ENCODE measurements around the gene PIEZO2.

PIEZO2 gene

DNA sequence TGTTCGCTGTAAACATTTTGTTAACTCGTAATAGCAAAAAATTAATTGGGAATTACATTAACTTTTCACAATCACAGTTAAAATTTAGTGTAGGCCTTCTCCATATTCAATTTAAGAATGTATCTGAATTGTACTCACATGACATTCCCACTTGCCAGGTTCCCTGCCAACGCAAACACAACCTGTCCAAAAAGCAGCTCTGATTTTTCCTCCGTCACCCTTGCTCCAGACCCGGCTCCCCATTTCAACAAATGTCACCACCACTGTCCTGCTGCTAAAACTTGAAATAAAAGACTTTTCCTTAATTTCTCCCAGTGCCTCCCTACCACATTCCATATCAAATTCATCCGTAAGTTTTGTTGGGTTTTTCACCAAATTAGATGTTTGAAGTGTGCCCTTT, 120.3 kb downstream of the PIEZO2 start:
- Histone ChIP-seq H3K27ac (ENCODE audit: low read depth, low read length) (no peak overlapping the region), H3K27me3 (ENCODE audit: insufficient read depth, low read length) (no peaks in the 10 kb centered on the region), H4K8ac (ENCODE audit: low read depth, low read length) (no peak overlapping the region), H3K9me3 (ENCODE audit: insufficient read depth, low read depth, low read length) (no peaks in the 10 kb centered on the region), H3K9ac (ENCODE audit: low read length) (no peak overlapping the region), H4K12ac (ENCODE audit: low read depth, low read length) (no peak overlapping the region), H2BK12ac (ENCODE audit: low read length) (no peak overlapping the region), H4K91ac (ENCODE audit: low read depth, low read length) (no peak overlapping the region), H2BK5ac (ENCODE audit: low read depth, low read length, poor library complexity) (no peak overlapping the region), H2AK5ac (ENCODE audit: low read length) (no peak overlapping the region), H3K4me3 (ENCODE audit: low read depth, low read length) (no peak overlapping the region), H3K14ac (ENCODE audit: low read length) (no peak overlapping the region), H2BK120ac (ENCODE audit: insufficient read depth, low read length, poor library complexity) (no peak overlapping the region), H3K4me1 (ENCODE audit: control insufficient read depth in 1 of 2, insufficient read depth in 2 of 2, low read length in 2 of 2) (peaks cover 4 to 8% of the 10 kb centered on the region in 2 experiments), H3K23ac (ENCODE audit: low read length) (no peak overlapping the region), H3K36me3 (ENCODE audit: control insufficient read depth in 1 of 2, insufficient read depth in 2 of 2, low read length in 2 of 2) (no peaks in the 10 kb centered on the region), H2AFZ (ENCODE audit: insufficient read depth, low read length, poor library complexity) (no peak overlapping the region), H3K4ac (ENCODE audit: low read depth, low read length) (no peak overlapping the region), H3K18ac (ENCODE audit: low read length) (no peak overlapping the region), H3K79me1 (ENCODE audit: low read length) (no peaks in the 10 kb centered on the region), H3K79me2 (ENCODE audit: control insufficient read depth, insufficient read depth, low read length, poor library complexity) (no peaks in the 10 kb centered on the region), H3K4me2 (ENCODE audit: low read length) (no peak overlapping the region)
- no CpG with 5 or more reads among the region's 6 CpGs for WGBS (ENCODE audit: extremely low coverage, insufficient coverage, insufficient read length)
- DNase-seq = no peak

DNA sequence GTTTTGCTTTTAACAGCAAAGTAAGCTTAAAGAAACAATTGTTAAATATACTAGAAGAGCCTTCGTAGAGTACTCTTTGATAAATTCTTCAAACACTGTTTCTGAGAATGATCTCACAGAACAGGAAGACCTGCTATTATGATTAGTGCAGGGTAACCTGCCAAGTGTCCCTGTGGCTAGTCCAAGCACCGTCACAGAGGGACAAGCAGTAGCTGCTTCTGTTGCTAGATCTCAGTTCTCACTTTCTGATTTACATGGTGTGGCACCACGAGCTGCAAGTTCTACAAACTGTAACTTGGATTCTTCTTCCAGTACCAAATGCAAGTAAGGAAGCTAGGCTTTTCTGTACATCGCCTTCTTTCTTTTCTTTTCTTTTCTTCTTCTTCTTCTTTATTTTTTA, 121.5 kb downstream of the PIEZO2 start:
- no peak for DNase-seq
- Histone ChIP-seq H2AFZ (ENCODE audit: insufficient read depth, low read length, poor library complexity) (no peak overlapping the region), H3K18ac (ENCODE audit: low read length) (no peak overlapping the region), H3K4ac (ENCODE audit: low read depth, low read length) (no peak overlapping the region), H2BK12ac (ENCODE audit: low read length) (no peak overlapping the region), H4K8ac (ENCODE audit: low read depth, low read length) (no peak overlapping the region), H3K79me2 (ENCODE audit: control insufficient read depth, insufficient read depth, low read length, poor library complexity) (no peaks in the 10 kb centered on the region), H3K9me3 (ENCODE audit: insufficient read depth, low read depth, low read length) (no peaks in the 10 kb centered on the region), H3K4me3 (ENCODE audit: low read depth, low read length) (no peak overlapping the region), H4K91ac (ENCODE audit: low read depth, low read length) (no peak overlapping the region), H3K27me3 (ENCODE audit: insufficient read depth, low read length) (no peaks in the 10 kb centered on the region), H3K4me1 (ENCODE audit: control insufficient read depth in 1 of 2, insufficient read depth in 2 of 2, low read length in 2 of 2) (peaks cover 4 to 8% of the 10 kb centered on the region in 2 experiments), H3K9ac (ENCODE audit: low read length) (no peak overlapping the region), H3K23ac (ENCODE audit: low read length) (no peak overlapping the region), H3K14ac (ENCODE audit: low read length) (no peak overlapping the region), H2BK120ac (ENCODE audit: insufficient read depth, low read length, poor library complexity) (no peak overlapping the region), H3K79me1 (ENCODE audit: low read length) (no peaks in the 10 kb centered on the region), H4K12ac (ENCODE audit: low read depth, low read length) (no peak overlapping the region), H3K27ac (ENCODE audit: low read depth, low read length) (no peak overlapping the region), H2BK5ac (ENCODE audit: low read depth, low read length, poor library complexity) (no peak overlapping the region), H3K36me3 (ENCODE audit: control insufficient read depth in 1 of 2, insufficient read depth in 2 of 2, low read length in 2 of 2) (no peaks in the 10 kb centered on the region), H3K4me2 (ENCODE audit: low read length) (no peak overlapping the region), H2AK5ac (ENCODE audit: low read length) (no peak overlapping the region)
- WGBS (ENCODE audit: extremely low coverage, insufficient coverage, insufficient read length) = no CpG with 5 or more reads among the region's 4 CpGs

DNA sequence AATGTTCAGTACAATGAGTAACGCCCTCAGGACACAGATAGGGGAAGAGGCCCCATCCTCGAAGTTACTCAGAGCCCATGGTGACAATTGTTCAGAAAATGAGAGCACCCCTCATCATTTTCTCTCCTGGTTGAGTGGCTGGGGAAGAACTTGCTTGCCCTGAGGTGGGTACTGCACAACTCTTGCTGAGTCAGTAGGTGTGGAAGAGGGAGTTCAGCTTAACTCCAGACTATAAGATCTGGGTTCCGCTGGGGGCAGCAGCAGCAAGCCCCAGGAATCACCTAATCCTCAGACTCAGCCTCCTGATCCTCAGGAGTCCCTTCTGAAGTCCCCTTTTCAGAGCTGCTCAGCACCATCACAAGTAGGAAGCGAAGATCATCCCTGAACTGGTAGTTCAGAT, 123.7 kb downstream of the PIEZO2 start:
- Histone ChIP-seq H3K4ac (ENCODE audit: low read depth, low read length) (no peak overlapping the region), H2BK12ac (ENCODE audit: low read length) (no peak overlapping the region), H3K9me3 (ENCODE audit: insufficient read depth, low read depth, low read length) (no peaks in the 10 kb centered on the region), H3K27me3 (ENCODE audit: insufficient read depth, low read length) (no peaks in the 10 kb centered on the region), H3K4me1 (ENCODE audit: control insufficient read depth in 1 of 2, insufficient read depth in 2 of 2, low read length in 2 of 2) (peaks cover 4 to 8% of the 10 kb centered on the region in 2 experiments), H2BK5ac (ENCODE audit: low read depth, low read length, poor library complexity) (no peak overlapping the region), H3K4me2 (ENCODE audit: low read length) (no peak overlapping the region), H3K27ac (ENCODE audit: low read depth, low read length) (no peak overlapping the region), H3K18ac (ENCODE audit: low read length) (no peak overlapping the region), H4K8ac (ENCODE audit: low read depth, low read length) (no peak overlapping the region), H3K79me1 (ENCODE audit: low read length) (no peaks in the 10 kb centered on the region), H4K91ac (ENCODE audit: low read depth, low read length) (no peak overlapping the region), H2BK120ac (ENCODE audit: insufficient read depth, low read length, poor library complexity) (no peak overlapping the region), H3K14ac (ENCODE audit: low read length) (no peak overlapping the region), H2AFZ (ENCODE audit: insufficient read depth, low read length, poor library complexity) (no peak overlapping the region), H3K9ac (ENCODE audit: low read length) (no peak overlapping the region), H4K12ac (ENCODE audit: low read depth, low read length) (no peak overlapping the region), H3K23ac (ENCODE audit: low read length) (no peak overlapping the region), H3K79me2 (ENCODE audit: control insufficient read depth, insufficient read depth, low read length, poor library complexity) (no peaks in the 10 kb centered on the region), H2AK5ac (ENCODE audit: low read length) (no peak overlapping the region), H3K4me3 (ENCODE audit: low read depth, low read length) (no peak overlapping the region), H3K36me3 (ENCODE audit: control insufficient read depth in 1 of 2, insufficient read depth in 2 of 2, low read length in 2 of 2) (no peaks in the 10 kb centered on the region)
- no peak for DNase-seq
- no CpG with 5 or more reads among the region's 4 CpGs for WGBS (ENCODE audit: extremely low coverage, insufficient coverage, insufficient read length)

DNA sequence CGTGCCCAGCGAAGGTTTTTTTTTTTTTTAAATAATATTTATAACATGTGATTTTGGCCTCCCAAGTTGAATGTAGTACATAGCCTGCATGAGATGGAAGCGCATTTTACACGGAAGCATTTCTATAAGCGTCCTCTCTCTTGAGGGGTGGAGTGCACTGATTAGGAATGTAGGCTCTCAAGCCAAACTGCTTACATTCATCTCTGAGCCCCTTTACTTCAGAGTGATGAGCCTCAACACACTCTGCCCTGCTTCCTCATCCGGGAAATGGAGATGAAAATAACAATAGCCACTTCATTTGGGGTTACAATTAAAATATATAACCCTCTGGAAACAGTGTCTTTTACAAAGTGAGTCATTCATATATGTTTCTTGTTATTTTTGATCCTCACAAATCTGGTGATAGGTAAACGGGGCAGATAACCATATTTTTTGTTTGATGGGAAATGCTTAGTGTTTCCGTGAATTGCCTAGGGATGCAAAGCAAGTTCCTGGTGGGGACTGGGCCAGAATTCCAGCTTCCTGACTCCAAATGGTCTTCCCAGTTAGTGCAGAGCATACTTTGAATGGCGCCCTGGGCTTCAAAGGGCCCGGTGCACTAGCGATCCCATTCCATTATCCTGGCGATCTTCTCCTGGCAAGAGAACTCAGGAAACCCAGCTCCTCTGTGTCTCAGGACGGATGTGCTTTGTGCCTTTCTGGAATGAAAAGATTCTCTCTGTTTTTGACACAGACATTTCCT, 124.3 kb downstream of the PIEZO2 start:
- Histone ChIP-seq H3K4me1 (ENCODE audit: control insufficient read depth in 1 of 2, insufficient read depth in 2 of 2, low read length in 2 of 2) (peaks cover 4 to 8% of the 10 kb centered on the region in 2 experiments), H4K12ac (ENCODE audit: low read depth, low read length) (no peak overlapping the region), H4K91ac (ENCODE audit: low read depth, low read length) (no peak overlapping the region), H2BK120ac (ENCODE audit: insufficient read depth, low read length, poor library complexity) (no peak overlapping the region), H3K79me2 (ENCODE audit: control insufficient read depth, insufficient read depth, low read length, poor library complexity) (no peaks in the 10 kb centered on the region), H3K4me3 (ENCODE audit: low read depth, low read length) (no peak overlapping the region), H3K4me2 (ENCODE audit: low read length) (no peak overlapping the region), H4K8ac (ENCODE audit: low read depth, low read length) (no peak overlapping the region), H2BK5ac (ENCODE audit: low read depth, low read length, poor library complexity) (no peak overlapping the region), H3K9me3 (ENCODE audit: insufficient read depth, low read depth, low read length) (no peaks in the 10 kb centered on the region), H3K18ac (ENCODE audit: low read length) (no peak overlapping the region), H3K27ac (ENCODE audit: low read depth, low read length) (no peak overlapping the region), H3K23ac (ENCODE audit: low read length) (no peak overlapping the region), H2AK5ac (ENCODE audit: low read length) (no peak overlapping the region), H3K14ac (ENCODE audit: low read length) (no peak overlapping the region), H2BK12ac (ENCODE audit: low read length) (no peak overlapping the region), H3K9ac (ENCODE audit: low read length) (no peak overlapping the region), H3K79me1 (ENCODE audit: low read length) (no peaks in the 10 kb centered on the region), H2AFZ (ENCODE audit: insufficient read depth, low read length, poor library complexity) (no peak overlapping the region), H3K4ac (ENCODE audit: low read depth, low read length) (no peak overlapping the region), H3K36me3 (ENCODE audit: control insufficient read depth in 1 of 2, insufficient read depth in 2 of 2, low read length in 2 of 2) (no peaks in the 10 kb centered on the region), H3K27me3 (ENCODE audit: insufficient read depth, low read length) (no peaks in the 10 kb centered on the region)
- no peak for DNase-seq
- no CpG with 5 or more reads among the region's 13 CpGs for WGBS (ENCODE audit: extremely low coverage, insufficient coverage, insufficient read length)
